Heart left ventricle (tissue), 16 donors: ENCODE data around the gene LIN7B. TPM values are rescaled to one million over a fixed set of nuclear protein-coding genes. Genes with fewer than 3 reads are reported as not detected.
"Not testable (repeated sequence)": the region's sequence is repeated elsewhere in the genome, so short reads cannot be mapped to it uniquely, and the experiment has no call there.

ENCODE experiments used
- ATAC-seq, 4 donors: fragments of 200-7000 bp; cut with Tn5 transposase; one replicate each; pipeline ENCODE4 v1.9.1; 2020 to 2022; ENCODE audit warnings: moderate library complexity in 4 of 4, mild to moderate bottlenecking in 3 of 4, moderate number of reproducible peaks in 1 of 4
- DNase-seq, 5 donors: peaks; one replicate each; pipeline ENCODE4 v3.0.0-alpha.2; 2020
- H3K27ac ChIP-seq, 12 donors: fragments of 200-600 bp; sonication (generic) in 4 of 12; one replicate each; pipeline versions ENCODE4 v1.5.0 to v1.8.0; 2016 to 2022; ENCODE audit warnings: mild to moderate bottlenecking in 2 of 12
- H3K27me3 ChIP-seq, 9 donors: fragments of 200-600 bp; sonication (generic) in 2 of 9; one replicate each; pipeline versions ENCODE4 v1.5.1 to v1.8.0; 2016 to 2022; ENCODE audit warnings: mild to moderate bottlenecking in 3 of 9
- H3K36me3 ChIP-seq, 9 donors: fragments of 200-600 bp; sonication (generic) in 2 of 9; one replicate each; pipeline versions ENCODE4 v1.5.0 to v1.8.0; 2018 to 2022; ENCODE audit warnings: mild to moderate bottlenecking in 2 of 9
- H3K4me1 ChIP-seq, 12 donors: fragments of 200-600 bp; sonication (generic) in 4 of 12; one replicate each; pipeline versions ENCODE4 v1.5.0 to v1.8.0; 2016 to 2022; ENCODE audit warnings: mild to moderate bottlenecking in 3 of 12
- H3K4me3 ChIP-seq, 12 donors: fragments of 200-600 bp; sonication (generic) in 4 of 12; one replicate each; pipeline versions ENCODE4 v1.5.0 to v1.8.0; 2017 to 2022; ENCODE audit warnings: mild to moderate bottlenecking in 9 of 12, moderate library complexity in 4 of 12
- H3K9me3 ChIP-seq, 12 donors: fragments of 200-600 bp; sonication (generic) in 4 of 12; one replicate each; pipeline versions ENCODE4 v1.5.0 to v1.8.0; 2016 to 2022; ENCODE audit warnings: mild to moderate bottlenecking in 1 of 12
- CTCF ChIP-seq, 12 donors: fragments of 200-600 bp; sonication (generic) in 4 of 12; IDR thresholded peaks; one replicate each; pipeline versions ENCODE4 v1.5.0 to v1.8.0; 2018 to 2022; ENCODE audit warnings: antibody characterized with exemption in 12 of 12, mild to moderate bottlenecking in 5 of 12
- POLR2A ChIP-seq, 2 donors: fragments of 450-650 bp; IDR thresholded peaks; one replicate each; pipeline ENCODE4 v1.6.1; 2017; ENCODE audit warnings: antibody characterized with exemption in 2 of 2, mild to moderate bottlenecking in 2 of 2, moderate library complexity in 2 of 2
- WGBS, 4 donors: extraction: QIAGEN DNeasy Blood & Tissue Kit in 2 of 4; methylation state at CpG; one replicate each; pipeline versions ENCODE4 v1.1.5 to v1.1.7; 2013 to 2018; 5-methylcytosine and 5-hydroxymethylcytosine counted together
- intact Hi-C, 10 donors: fragments of 100-400 bp; cut with DNase I; formaldehyde crosslinking; loops; one replicate each; pipeline versions ENCODE4 v1.11.1 to v1.14.2; 2022
- polyA plus RNA-seq, 2 donors: library from polyadenylated mRNA; stranded (reverse); fragments of 200-250 nt; gene quantifications; one replicate each; pipeline ENCODE4 v1.2.3, GENCODE V29; 2013
- total RNA-seq, 9 donors: library from RNA; depleted of rRNA in 2 of 9; stranded (reverse); fragments of >200 nt in 2 of 9; fragmentation: NEBNext Ultra II Directional in 3 of 9; extraction: Animal tissue kit (Norgen Biotek cat#: 25700) in 3 of 9; gene quantifications; one replicate each; pipeline versions ENCODE4 v1.1.0 to v1.2.4, GENCODE V29; 2016 to 2023
- donor health status: ischemic (EF 13 %, LVEDD 7.1; RV severe dilation, severe dysfunction).
- donor health status: healthy with polysubstance abuse.
- donor health status: DM: no; HTN: yes; CAD: no.
- donor health status: DM: no; HTN: no; CAD: no.
- donor health status: ischemic (EF 25% LVEDD 6.9; RV normal size, moderate dysfunction).
- donor health status: ischemic (EF 25% LVEDD 5.7; RV mildly dilated, moderate dysfunction).
- donor health status: healthy.
- donor health status: DM: yes; HTN: yes; CAD: no.
- donor health status: ischemic (EF 35%, LVEDD 5.7; RV mildly dilated, moderate dysfunction).
- donor health status: nonischemic (EF 11% LVEDD 7.7; RV severe dilation, severe dysfunction).
- donor health status: DM: yes; HTN: yes; CAD: no.
- donor health status: PGD.
- donor health status: ischemic (EF 29% LVEDD 5.4; RV normal size, mild dysfunction).
- donor health status: nonischemic (EF 23%, LVEDD 6.1; RV moderate dilation, normal function).

Gene LIN7B
- total and polyA plus RNA-seq, 11 donors, result 12.6 to 55.8 (median 22.6) TPM

- Histone ChIP-seq H3K36me3 (no peaks in the 10 kb centered on the region), H3K9me3 (no peaks in the 10 kb centered on the region), H3K27ac (peak within 1 kb of the TSS; percentile 93 to 99 (median 98)), H3K27me3 (peaks cover 0 to 13% (median 0%) of the 10 kb centered on the region in 9 donors), H3K4me1 (peaks cover 5 to 46% (median 26%) of the 10 kb centered on the region in 12 donors), H3K4me3 (peak within 1 kb of the TSS; percentile 36 to 79 (median 65))
- ATAC-seq (peak in 3 of 4 donors; percentile 50 to 68 (median 51)), DNase-seq (peak; percentile 71 to 85 (median 77))
- TF ChIP-seq CTCF (IDR thresholded peaks at IDR 0.05), result no peak
- no peak for TF ChIP-seq POLR2A (IDR thresholded peaks at IDR 0.05)
- intact Hi-C loops, result loop anchor here in 4 of 10 donors (2.0 to 5.0 kb wide), 3 partner anchors 29 to 33 kb away; no protein-coding TSS in a partner anchor
- 1 to 2% (median 1%) methylated on average over 36 to 90 of the region's 90 CpGs for WGBS, 4 donors
Observed at GRCh38 chr19:49119411-49120324, 5.5 kb downstream of the LIN7B start, which contains the start of gene PPFIA3. Gene PPFIA3 (plus strand): TSS chr19:49119544. CDS start chr19:49127874, 8,330 bp downstream.

DNA sequence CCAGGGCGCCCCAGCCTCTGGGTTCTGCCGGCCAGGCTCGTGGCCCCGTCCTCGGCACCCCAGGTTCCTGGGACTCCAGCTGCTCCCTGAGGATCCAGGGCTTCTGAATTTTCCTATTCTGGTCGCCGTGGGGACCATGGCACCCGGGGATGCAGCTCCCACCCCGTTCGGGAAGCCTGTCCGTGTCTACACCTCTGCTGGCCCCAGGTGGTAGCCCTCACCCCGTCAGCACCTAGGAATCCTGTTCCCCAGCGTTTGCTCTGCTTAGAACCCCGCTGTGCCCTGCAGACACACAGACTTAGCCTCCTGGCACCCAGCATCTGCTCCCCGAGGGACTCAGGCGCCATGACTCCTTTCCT is 6.1 kb downstream of the LIN7B start:
- Histone ChIP-seq H3K36me3 (no peaks in the 10 kb centered on the region), H3K4me1 (peaks cover 5 to 40% (median 24%) of the 10 kb centered on the region in 12 donors), H3K9me3 (no peaks in the 10 kb centered on the region), H3K4me3 (peak overlapping the region in 10 of 12 donors; percentile 36 to 79 (median 65)), H3K27ac (no peak overlapping the region), H3K27me3 (peaks cover 0 to 13% (median 0%) of the 10 kb centered on the region in 9 donors)
- TF ChIP-seq CTCF (IDR thresholded peaks at IDR 0.05), result no peak
- no peak for TF ChIP-seq POLR2A (IDR thresholded peaks at IDR 0.05)
- ATAC-seq, result no peak
- WGBS, 4 donors, result 12 to 17% (median 14%) methylated on average over 13 to 16 of the region's 16 CpGs
- intact Hi-C loops, result no loop called here
- DNase-seq, result no peak

DNA sequence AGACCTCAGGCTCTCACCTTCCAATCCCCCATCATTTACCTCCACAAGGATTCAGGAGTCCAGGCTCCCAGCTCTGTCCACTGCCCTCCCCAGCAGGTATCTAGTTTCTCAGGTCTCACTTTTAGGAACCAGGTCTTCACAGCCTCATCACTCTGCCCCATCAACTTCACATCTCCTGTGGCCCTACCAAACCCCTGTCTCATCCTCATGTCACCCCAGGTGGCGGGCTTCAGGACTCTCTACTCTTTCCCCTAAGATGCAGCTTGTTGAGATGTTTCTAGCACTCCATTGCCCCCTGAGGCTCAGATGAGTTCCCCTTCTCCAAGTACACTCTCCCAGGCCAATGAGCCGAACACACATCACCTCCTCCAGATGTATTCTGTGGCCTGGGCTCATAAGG is 6.7 kb downstream of the LIN7B start:
- intact Hi-C loops, result no loop called here
- H3K27ac ChIP-seq, result no peak overlapping the region
- H3K4me3 ChIP-seq, result no peak overlapping the region
- H3K9me3 ChIP-seq, result no peaks in the 10 kb centered on the region
- ATAC-seq, result no peak
- H3K4me1 ChIP-seq, result peaks cover 5 to 37% (median 23%) of the 10 kb centered on the region in 12 donors
- H3K27me3 ChIP-seq, result peaks cover 0 to 13% (median 0%) of the 10 kb centered on the region in 9 donors
- no peaks in the 10 kb centered on the region for H3K36me3 ChIP-seq
- WGBS, 4 donors, result 88 to 97% (median 91%) methylated on average over 2 of the region's 2 CpGs
- no peak for TF ChIP-seq CTCF (IDR thresholded peaks at IDR 0.05)
- no peak for TF ChIP-seq POLR2A (IDR thresholded peaks at IDR 0.05)
- no peak for DNase-seq

DNA sequence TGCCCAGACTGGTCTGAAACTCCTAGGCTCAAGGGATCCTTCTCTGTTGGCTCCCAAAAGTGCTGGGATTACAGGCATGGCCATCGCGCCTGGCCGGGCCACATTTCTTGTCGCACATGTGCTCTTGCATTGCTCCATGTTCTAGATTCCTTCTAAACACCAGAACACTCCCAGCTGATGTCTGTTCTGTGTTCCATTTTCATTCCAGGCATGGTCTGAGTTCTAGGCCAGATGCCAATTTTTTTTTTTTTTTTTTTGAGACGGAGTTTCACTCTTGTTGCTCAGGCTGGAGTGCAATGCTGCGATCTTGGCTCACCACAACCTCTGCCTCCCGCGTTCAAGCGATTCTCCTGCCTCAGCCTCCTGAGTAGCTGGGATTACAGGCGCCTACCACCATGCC is 7.7 kb downstream of the LIN7B start:
- ATAC-seq, H3K27ac ChIP-seq, DNase-seq, H3K36me3 ChIP-seq, H3K4me3 ChIP-seq, H3K9me3 ChIP-seq, intact Hi-C loops: not testable (repeated sequence)
- WGBS, 4 donors, result 74 to 82% (median 79%) methylated on average over 10 of the region's 10 CpGs
- Histone ChIP-seq H3K4me1 (peaks cover 5 to 30% (median 23%) of the 10 kb centered on the region in 12 donors), H3K27me3 (peaks cover 0 to 13% (median 0%) of the 10 kb centered on the region in 9 donors)

GRCh38 chr19:49123285-49123684 is 9.1 kb downstream of the LIN7B start:
- WGBS, 4 donors, result 87 to 94% (median 93%) methylated on average over 11 of the region's 11 CpGs
- intact Hi-C loops, H3K36me3 ChIP-seq, H3K9me3 ChIP-seq, ATAC-seq, H3K4me3 ChIP-seq, DNase-seq, H3K27ac ChIP-seq: not testable (repeated sequence)
- Histone ChIP-seq H3K27me3 (peaks cover 0 to 13% (median 0%) of the 10 kb centered on the region in 9 donors), H3K4me1 (peaks cover 0 to 25% (median 19%) of the 10 kb centered on the region in 12 donors)
